Subcutaneous abdominal adipose tissue (tissue), 5 donors: ENCODE data around the gene CORIN.

ENCODE experiments used
- H3K27ac ChIP-seq: one replicate; pipeline ENCODE4 v1.7.0; 2013; ENCODE audit warnings: low read depth, mild to moderate bottlenecking, inconsistent platforms, low read length, moderate library complexity
- H3K27me3 ChIP-seq, 5 donors: one replicate each; pipeline ENCODE4 v1.7.0; 2013; ENCODE audit warnings: low read length in 5 of 5, inconsistent platforms in 1 of 5; ENCODE audit not compliant: control insufficient read depth in 5 of 5, insufficient read depth in 4 of 5
- H3K36me3 ChIP-seq, 5 donors: one replicate each; pipeline ENCODE4 v1.7.0; 2013; ENCODE audit warnings: low read length in 5 of 5; ENCODE audit not compliant: control insufficient read depth in 5 of 5, insufficient read depth in 5 of 5
- H3K4me1 ChIP-seq, 5 donors: one replicate each; pipeline ENCODE4 v1.7.0; 2013; ENCODE audit warnings: low read length in 5 of 5, mild to moderate bottlenecking in 3 of 5, moderate library complexity in 1 of 5; ENCODE audit not compliant: control insufficient read depth in 5 of 5, insufficient read depth in 5 of 5
- H3K4me3 ChIP-seq, 5 donors: one replicate each; pipeline ENCODE4 v1.7.0; 2013; ENCODE audit warnings: low read length in 5 of 5, low read depth in 1 of 5
- H3K9ac ChIP-seq, 5 donors: one replicate each; pipeline ENCODE4 v1.7.0; 2013; ENCODE audit warnings: low read length in 5 of 5, mild to moderate bottlenecking in 4 of 5, moderate library complexity in 3 of 5
- H3K9me3 ChIP-seq, 5 donors: one replicate each; pipeline ENCODE4 v1.7.0; 2013; ENCODE audit warnings: low read length in 5 of 5; ENCODE audit not compliant: control insufficient read depth in 5 of 5
- donor health status: healthy.
- donor health status: healthy.
- donor health status: healthy.
- donor health status: healthy.
- donor health status: healthy.

Gene CORIN

GRCh38 chr4:47690611-47691010, 147.3 kb downstream of the CORIN start:
- Histone ChIP-seq H3K4me3 (no peak overlapping the region), H3K36me3 (no peaks in the 10 kb centered on the region), H3K27me3 (no peaks in the 10 kb centered on the region), H3K9me3 (no peaks in the 10 kb centered on the region), H3K9ac (no peak overlapping the region), H3K27ac (no peak overlapping the region), H3K4me1 (no peaks in the 10 kb centered on the region)

- no peaks in the 10 kb centered on the region for H3K27me3 ChIP-seq
- H3K9me3 ChIP-seq: no peaks in the 10 kb centered on the region
- H3K27ac ChIP-seq: no peak overlapping the region
- no peaks in the 10 kb centered on the region for H3K36me3 ChIP-seq
- no peak overlapping the region for H3K4me3 ChIP-seq
- H3K9ac ChIP-seq: no peak overlapping the region
- no peaks in the 10 kb centered on the region for H3K4me1 ChIP-seq
These were observed 151.5 kb downstream of the CORIN start for GRCh38 chr4:47686294-47686872.

GRCh38 chr4:47675806-47676205, 162.1 kb downstream of the CORIN start:
- Histone ChIP-seq H3K36me3 (no peaks in the 10 kb centered on the region), H3K9ac (no peak overlapping the region), H3K4me1 (no peaks in the 10 kb centered on the region), H3K9me3 (no peaks in the 10 kb centered on the region), H3K27ac (no peak overlapping the region), H3K4me3 (no peak overlapping the region), H3K27me3 (no peaks in the 10 kb centered on the region)

GRCh38 chr4:47674144-47674543, 163.7 kb downstream of the CORIN start:
- Histone ChIP-seq H3K4me3 (no peak overlapping the region), H3K36me3 (no peaks in the 10 kb centered on the region), H3K27me3 (no peaks in the 10 kb centered on the region), H3K9ac (no peak overlapping the region), H3K9me3 (no peaks in the 10 kb centered on the region), H3K4me1 (no peaks in the 10 kb centered on the region), H3K27ac (no peak overlapping the region)

- no peak overlapping the region for H3K4me3 ChIP-seq
- H3K9me3 ChIP-seq: no peaks in the 10 kb centered on the region
- H3K27ac ChIP-seq: no peak overlapping the region
- H3K4me1 ChIP-seq: no peaks in the 10 kb centered on the region
- H3K27me3 ChIP-seq: peaks cover 0 to 6% (median 0%) of the 10 kb centered on the region in 5 donors
- H3K36me3 ChIP-seq: no peaks in the 10 kb centered on the region
- H3K9ac ChIP-seq: no peak overlapping the region
These were observed 165.2 kb downstream of the CORIN start for GRCh38 chr4:47672696-47673095.

GRCh38 chr4:47669946-47670345, 167.9 kb downstream of the CORIN start:
- Histone ChIP-seq H3K9me3 (no peaks in the 10 kb centered on the region), H3K4me3 (no peak overlapping the region), H3K27me3 (peaks cover 0 to 6% (median 0%) of the 10 kb centered on the region in 5 donors), H3K9ac (no peak overlapping the region), H3K36me3 (no peaks in the 10 kb centered on the region), H3K27ac (no peak overlapping the region), H3K4me1 (no peaks in the 10 kb centered on the region)

- Histone ChIP-seq H3K9ac (no peak overlapping the region), H3K27ac (no peak overlapping the region), H3K27me3 (peaks cover 0 to 6% (median 0%) of the 10 kb centered on the region in 5 donors), H3K36me3 (no peaks in the 10 kb centered on the region), H3K4me1 (no peaks in the 10 kb centered on the region), H3K9me3 (no peaks in the 10 kb centered on the region), H3K4me3 (no peak overlapping the region)
These were observed 169.0 kb downstream of the CORIN start for GRCh38 chr4:47668810-47669408.

GRCh38 chr4:47668256-47668655, 169.6 kb downstream of the CORIN start:
- H3K9ac ChIP-seq: no peak overlapping the region
- no peaks in the 10 kb centered on the region for H3K9me3 ChIP-seq
- no peak overlapping the region for H3K4me3 ChIP-seq
- peaks cover 0 to 6% (median 0%) of the 10 kb centered on the region in 5 donors for H3K27me3 ChIP-seq
- H3K27ac ChIP-seq: no peak overlapping the region
- no peaks in the 10 kb centered on the region for H3K36me3 ChIP-seq
- H3K4me1 ChIP-seq: no peaks in the 10 kb centered on the region

- H3K9me3 ChIP-seq: no peaks in the 10 kb centered on the region
- H3K4me1 ChIP-seq: no peaks in the 10 kb centered on the region
- no peak overlapping the region for H3K9ac ChIP-seq
- peaks cover 0 to 6% (median 0%) of the 10 kb centered on the region in 5 donors for H3K27me3 ChIP-seq
- H3K27ac ChIP-seq: no peak overlapping the region
- no peak overlapping the region for H3K4me3 ChIP-seq
- no peaks in the 10 kb centered on the region for H3K36me3 ChIP-seq
These were observed 170.3 kb downstream of the CORIN start for GRCh38 chr4:47667552-47667951.

- H3K9ac ChIP-seq: no peak overlapping the region
- no peak overlapping the region for H3K27ac ChIP-seq
- no peaks in the 10 kb centered on the region for H3K36me3 ChIP-seq
- H3K9me3 ChIP-seq: no peaks in the 10 kb centered on the region
- no peaks in the 10 kb centered on the region for H3K4me1 ChIP-seq
- H3K4me3 ChIP-seq: no peak overlapping the region
- peaks cover 0 to 6% (median 0%) of the 10 kb centered on the region in 5 donors for H3K27me3 ChIP-seq
These were observed 173.6 kb downstream of the CORIN start for GRCh38 chr4:47664051-47664826.
